ENCODE results near the gene RWDD3.

The RWDD3 gene

GRCh38 chr1:95233319-95233736, 682 bp upstream of the RWDD3 start:
- DNase-seq (ENCODE audit: low read depth) = no peak
- no peak for TF ChIP-seq CTCF (IDR thresholded peaks at IDR 0.05; ENCODE audit: control insufficient read depth, insufficient read depth, low read depth, low read length, missing control alignments)
- H3K4me3 ChIP-seq (ENCODE audit: control insufficient read depth, low read depth, low read length) = peak overlapping the region; percentile 52

DNA sequence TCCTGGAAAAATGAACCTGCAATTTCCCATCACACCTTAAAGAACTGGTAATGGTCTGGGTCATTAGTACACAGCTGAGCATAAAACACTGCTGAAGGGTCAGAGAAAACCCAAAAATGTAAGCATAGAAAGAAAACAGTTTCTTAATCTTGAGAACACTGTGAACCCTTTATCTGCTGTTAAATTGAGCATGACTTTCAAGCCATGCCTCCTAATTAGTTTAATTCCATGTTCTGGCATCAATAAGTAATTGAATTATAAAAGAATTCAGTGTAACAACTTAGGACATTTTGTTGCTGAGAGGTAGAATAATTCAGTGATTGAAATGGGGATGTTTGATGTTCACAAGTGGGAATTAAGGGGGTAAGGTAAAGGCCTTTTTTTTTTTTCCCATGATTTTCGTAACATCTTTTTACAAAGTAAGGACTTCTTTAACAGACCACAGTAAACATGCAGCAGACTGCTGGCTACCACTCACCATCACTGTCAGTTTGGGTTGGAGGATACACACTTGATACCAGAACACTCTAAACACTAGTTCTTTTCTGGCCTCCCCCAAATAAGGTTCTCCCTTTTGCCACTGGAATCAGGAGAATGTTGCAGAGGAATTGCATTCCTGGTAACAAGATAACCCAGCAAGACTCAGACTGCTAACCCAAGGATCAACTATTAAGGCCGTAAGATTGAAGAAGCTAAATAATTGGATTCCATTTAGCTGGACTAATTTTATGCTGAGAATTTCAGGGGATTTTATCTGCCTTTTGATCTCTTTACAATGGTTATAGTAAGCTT, 3.0 kb downstream of the RWDD3 start:
- no peak overlapping the region for H3K4me3 ChIP-seq (ENCODE audit: control insufficient read depth, low read depth, low read length)
- no peak for TF ChIP-seq CTCF (IDR thresholded peaks at IDR 0.05; ENCODE audit: control insufficient read depth, insufficient read depth, low read depth, low read length, missing control alignments)
- no peak for DNase-seq (ENCODE audit: low read depth)

GRCh38 chr1:95237981-95238703, 4.1 kb downstream of the RWDD3 start:
- no peak overlapping the region for H3K4me3 ChIP-seq (ENCODE audit: control insufficient read depth, low read depth, low read length)
- TF ChIP-seq CTCF (IDR thresholded peaks at IDR 0.05; ENCODE audit: control insufficient read depth, insufficient read depth, low read depth, low read length, missing control alignments) = no peak

GRCh38 chr1:95245029-95245428, 11.0 kb downstream of the RWDD3 start:
- TF ChIP-seq CTCF (IDR thresholded peaks at IDR 0.05; ENCODE audit: control insufficient read depth, insufficient read depth, low read depth, low read length, missing control alignments) = no peak
- no peak for DNase-seq (ENCODE audit: low read depth)
- H3K4me3 ChIP-seq (ENCODE audit: control insufficient read depth, low read depth, low read length) = no peak overlapping the region

More at GRCh38 chr1:95237981-95238703, 4.1 kb downstream of the RWDD3 start:
- no peak for DNase-seq (ENCODE audit: low read depth)

- no peak overlapping the region for H3K4me3 ChIP-seq (ENCODE audit: control insufficient read depth, low read depth, low read length)
- no peak for DNase-seq (ENCODE audit: low read depth)
- TF ChIP-seq CTCF (IDR thresholded peaks at IDR 0.05; ENCODE audit: control insufficient read depth, insufficient read depth, low read depth, low read length, missing control alignments) = no peak
Observed at GRCh38 chr1:95246511-95246910, 12.5 kb downstream of the RWDD3 start.

DNA sequence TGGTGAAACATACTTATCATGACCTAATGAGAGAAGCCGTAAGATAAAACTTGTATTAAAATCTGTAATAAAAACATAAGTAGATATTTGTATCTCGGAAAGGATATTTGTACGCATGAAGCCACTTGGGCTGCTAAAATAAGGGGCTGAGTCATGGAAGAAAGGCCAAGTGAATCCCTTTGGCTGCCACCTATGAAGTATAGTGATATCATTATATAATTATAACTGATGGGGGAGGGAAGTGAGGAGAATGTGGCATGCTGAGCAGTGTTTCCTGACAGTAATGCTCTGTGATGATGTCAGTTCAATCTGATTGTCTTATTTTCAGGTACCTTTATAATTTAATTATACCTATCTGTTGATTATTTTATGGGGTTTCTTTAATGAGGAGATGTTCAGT, 13.6 kb downstream of the RWDD3 start:
- no peak for DNase-seq (ENCODE audit: low read depth)
- TF ChIP-seq CTCF (IDR thresholded peaks at IDR 0.05; ENCODE audit: control insufficient read depth, insufficient read depth, low read depth, low read length, missing control alignments) = no peak
- H3K4me3 ChIP-seq (ENCODE audit: control insufficient read depth, low read depth, low read length) = no peak overlapping the region

Data from AG09309 (cell line).